Stimulated activated CD8-positive, alpha-beta memory T cell treated with anti-CD3 and anti-CD28 coated beads, Interleukin-4, amount 100 ng/mL, for 48 hours (primary cell): ENCODE results near the gene PRPF6.
A peak's percentile ranks its signal among the peaks of the same experiment; 100 is the strongest.
"Not testable (repeated sequence)": the region's sequence is repeated elsewhere in the genome, so short reads cannot be mapped to it uniquely, and the experiment has no call there.

Experiments used
- DNase-seq: peaks from one replicate; pipeline ENCODE4 v3.0.0-alpha.2; 2020

The PRPF6 gene

GRCh38 chr20:63960654-63961621 lies 20.0 kb upstream of the PRPF6 start:
- not testable (repeated sequence) for DNase-seq

- DNase-seq = no peak
Observed at GRCh38 chr20:63961664-63962425, 19.1 kb upstream of the PRPF6 start.

- DNase-seq = no peak
Observed at GRCh38 chr20:63962426-63963347, 18.2 kb upstream of the PRPF6 start.

DNA sequence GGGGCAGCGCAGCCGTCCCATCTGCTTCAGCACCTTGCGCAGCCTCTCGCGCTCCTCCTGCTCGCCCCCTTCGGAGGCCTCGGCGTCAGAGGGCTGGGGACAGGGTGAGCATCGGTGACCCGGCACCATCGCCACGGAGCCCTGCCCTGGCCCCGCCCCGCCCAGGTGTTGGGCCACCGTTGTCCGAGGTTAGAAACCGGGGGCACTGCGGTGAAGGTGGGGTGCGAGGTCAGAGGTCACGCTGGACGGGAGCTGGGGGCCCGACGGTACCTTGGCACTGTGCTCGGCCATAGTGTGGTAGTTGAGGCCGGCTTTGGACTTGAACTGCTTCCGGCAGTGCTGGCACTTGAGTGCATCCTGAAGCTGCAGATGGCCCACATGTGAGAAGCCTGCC lies 17.6 kb upstream of the PRPF6 start:
- no peak for DNase-seq

DNA sequence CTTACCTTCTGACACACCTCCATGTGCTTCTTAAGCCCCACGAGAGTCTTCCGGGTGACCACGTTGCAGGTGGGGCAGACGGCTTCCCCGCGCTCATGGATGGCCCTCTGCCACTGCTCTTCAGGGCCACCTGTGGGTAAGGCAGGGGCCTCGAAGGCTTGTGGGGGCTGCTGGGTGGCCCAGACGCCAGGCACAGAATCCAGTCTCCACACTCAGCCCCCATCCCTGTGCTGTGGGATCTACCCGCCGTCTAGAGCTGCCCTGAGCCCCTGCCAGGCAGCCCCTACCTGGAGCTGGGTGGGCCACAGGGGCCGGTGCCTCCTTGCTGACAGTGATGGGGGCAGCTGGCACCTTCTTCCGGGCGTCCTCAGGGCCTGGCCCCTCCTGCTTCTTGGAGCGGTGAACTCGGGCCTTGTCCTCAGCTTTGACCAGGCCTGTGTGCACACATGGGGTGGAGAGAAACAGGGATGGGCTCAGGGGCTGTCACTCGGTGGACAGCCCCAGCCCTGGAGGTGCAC lies 17.1 kb upstream of the PRPF6 start:
- no peak for DNase-seq

DNA sequence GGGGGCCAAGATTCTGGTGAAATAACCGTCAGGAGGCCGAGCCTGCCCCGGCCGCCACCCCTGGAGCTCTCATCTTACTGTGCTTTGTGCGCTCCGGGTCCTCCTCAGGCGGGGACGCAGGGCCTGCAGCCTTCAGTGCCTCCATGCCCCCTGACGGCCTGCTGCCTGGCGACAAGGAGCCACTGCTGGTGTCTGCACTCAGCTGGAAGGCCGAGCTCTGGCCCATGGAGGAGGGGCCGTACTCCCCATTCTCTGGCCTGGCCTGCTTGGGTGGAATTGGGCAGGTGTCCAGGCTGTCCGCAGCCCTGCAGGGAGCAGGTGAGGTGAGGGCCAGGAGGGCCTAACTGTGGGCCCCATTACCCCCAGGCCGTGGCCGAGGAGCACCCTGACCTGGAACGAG lies 16.5 kb upstream of the PRPF6 start:
- DNase-seq = no peak

- DNase-seq = no peak
Observed at GRCh38 chr20:63966172-63966943, 14.6 kb upstream of the PRPF6 start.

- DNase-seq = no peak
Observed at GRCh38 chr20:63966944-63967322, 14.0 kb upstream of the PRPF6 start.

- DNase-seq = no peak
Observed at GRCh38 chr20:63967330-63968135, 13.4 kb upstream of the PRPF6 start.

DNA sequence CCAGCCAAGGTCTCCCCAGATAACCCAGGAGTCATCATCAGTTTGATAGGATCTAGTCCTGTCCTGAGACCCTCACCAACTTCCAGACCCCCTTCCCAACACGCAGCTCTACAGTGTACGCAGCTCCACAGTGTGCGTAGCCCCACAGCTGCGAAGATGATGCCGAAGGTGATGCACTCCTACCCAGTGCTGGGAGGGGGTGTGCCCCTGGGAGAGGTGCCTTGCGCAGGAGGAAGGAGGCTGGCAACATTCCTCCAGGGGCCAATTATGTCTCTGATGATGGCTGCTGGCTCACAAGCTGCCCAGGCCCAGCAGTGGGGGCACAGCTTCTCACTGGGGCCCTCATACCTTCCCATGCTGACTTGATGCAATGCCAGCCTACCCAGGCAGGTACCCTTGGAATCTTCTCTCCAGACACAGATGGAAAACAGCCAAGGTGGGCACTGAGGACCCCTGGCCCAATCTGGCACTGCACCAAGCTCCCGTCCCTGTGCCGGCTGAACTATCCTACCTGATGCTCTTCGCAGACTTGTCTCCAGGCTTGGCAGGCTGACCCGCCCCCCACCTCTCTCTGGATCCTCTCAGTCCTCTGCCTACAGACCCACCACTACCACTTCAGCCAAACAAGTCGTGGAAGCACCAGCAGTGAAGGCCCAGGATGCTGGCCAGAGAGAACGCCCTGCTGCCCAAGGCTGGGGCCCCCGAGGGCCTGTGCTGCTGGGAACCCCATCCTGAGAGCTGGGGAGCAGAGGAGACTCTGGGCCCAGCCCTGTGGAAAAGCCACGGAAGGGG lies 12.6 kb upstream of the PRPF6 start:
- DNase-seq = no peak

GRCh38 chr20:63968928-63969760 lies 11.8 kb upstream of the PRPF6 start:
- DNase-seq = peak; percentile 47

GRCh38 chr20:63969838-63970713 lies 10.9 kb upstream of the PRPF6 start, which contains the start of gene ZNF512B:
TSS of gene ZNF512B (minus strand) at chr20:63969930. CDS start at chr20:63967950, 1,980 bp downstream.
- DNase-seq = peak; percentile 74

DNA sequence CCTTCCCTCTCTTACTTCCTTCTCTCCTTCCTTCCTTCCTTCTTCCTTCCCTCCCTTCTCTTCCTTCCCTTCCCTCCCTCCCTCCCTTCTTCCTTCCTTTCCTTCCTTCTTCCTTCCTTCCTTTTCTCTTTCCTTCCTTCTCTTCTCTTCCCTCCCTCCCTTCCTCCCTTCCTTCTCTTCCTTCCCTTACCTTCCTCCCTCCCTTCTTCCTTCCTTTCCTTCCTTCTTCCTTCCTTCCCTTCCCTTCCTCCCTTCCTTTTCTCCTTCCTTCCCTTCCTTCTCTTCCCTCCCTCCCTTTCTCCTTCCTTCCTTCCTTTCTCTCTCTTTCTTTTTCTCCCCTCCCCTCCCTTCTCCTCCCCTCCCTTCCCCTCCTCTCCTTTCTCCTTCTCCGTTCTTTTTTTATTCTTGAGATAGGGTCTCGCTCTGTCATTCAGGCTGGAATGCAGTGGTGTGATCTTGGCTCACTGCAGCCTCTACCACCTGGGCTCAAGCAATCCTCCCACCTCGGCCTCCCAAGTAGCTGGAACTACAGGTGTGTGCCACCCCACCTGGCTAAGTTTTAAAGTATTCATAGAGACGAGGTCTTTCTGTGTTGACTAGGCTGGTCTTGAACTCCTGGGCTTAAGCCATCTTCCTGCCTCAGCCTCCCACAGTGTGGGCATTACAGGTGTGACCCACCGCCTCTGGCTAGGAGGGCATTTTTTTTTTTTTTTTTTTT lies 10.1 kb upstream of the PRPF6 start:
- no peak for DNase-seq

DNA sequence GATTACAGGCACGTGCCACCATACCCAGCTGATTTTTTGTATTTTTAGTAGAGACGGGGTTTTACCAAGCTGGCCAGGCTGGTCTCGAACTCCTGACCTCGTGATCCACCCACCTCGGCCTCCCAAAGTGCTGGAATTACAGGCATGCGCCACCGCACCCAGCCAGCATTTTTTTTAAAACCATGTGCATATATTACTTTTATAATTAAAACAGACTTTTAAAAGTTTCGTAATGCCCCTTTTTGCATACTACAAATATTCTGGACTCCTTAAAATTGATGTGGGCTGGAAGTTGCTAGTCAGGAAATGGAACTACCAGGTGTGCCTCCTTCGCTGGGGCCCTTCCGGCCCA lies 9.0 kb upstream of the PRPF6 start:
- not testable (repeated sequence) for DNase-seq

DNA sequence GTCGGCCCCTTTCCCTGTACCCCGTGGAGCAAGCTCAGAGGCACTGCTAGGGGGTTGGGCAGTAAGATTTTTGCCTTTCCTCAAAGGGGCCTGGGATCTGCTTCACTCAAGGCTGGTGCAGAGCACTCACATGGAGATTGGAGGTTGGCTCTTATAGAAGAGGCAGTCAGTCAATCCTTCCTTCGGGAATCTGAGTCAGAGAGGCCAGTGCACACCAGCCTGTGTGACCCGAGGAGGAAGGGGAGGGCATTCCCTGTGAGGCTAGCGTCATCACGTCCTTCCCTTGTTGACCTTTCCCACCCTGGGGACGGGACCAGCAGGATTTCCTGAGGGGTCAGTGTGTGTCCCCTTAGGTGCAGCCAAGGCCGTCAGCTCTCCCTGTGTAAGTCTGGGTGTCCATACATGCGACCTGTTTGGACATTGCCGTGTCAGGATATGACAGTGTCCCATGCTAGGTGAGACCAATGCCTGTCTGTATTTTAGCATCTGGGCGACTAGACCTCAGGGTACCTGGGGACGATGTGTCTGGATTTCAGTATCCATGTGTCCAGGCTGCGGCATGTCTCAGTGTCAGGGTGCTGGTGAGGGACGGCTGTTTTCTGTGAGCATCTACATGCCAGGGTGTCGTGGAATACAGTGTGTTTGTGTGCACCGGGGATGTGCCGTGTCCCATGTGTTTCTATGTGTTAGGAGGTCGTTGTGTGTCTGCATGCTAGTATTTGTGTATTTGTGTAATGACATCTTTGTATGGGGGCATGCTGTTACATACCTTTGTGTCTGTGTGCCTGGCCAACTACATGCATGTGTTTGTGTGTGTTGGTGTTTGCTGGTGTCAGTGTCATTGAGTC lies 8.4 kb upstream of the PRPF6 start:
- no peak for DNase-seq

DNA sequence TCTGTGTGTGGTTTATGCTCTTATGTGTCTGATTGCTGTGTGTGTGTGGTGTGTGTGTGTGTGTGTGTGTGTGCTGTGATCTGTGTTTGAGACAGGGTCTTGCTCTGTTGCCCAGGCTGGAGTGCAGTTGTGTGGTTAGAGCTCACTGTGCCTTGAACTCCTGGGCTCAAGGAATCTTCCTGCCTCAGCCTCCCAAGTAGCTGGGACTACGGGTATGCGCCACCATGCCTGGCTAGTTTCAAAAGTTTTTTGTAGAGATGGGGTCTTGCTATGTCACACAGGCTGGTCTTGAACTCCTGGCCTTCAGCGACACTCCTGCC lies 7.8 kb upstream of the PRPF6 start:
- no peak for DNase-seq
